ENCODE measurements around the gene SCO2. TPM values are rescaled to one million over a fixed set of nuclear protein-coding genes. Genes with fewer than 3 reads are reported as not detected.

The SCO2 gene
- polyA plus RNA-seq, 1 donor from 2014 or later: 9.6 TPM

GRCh38 chr22:50483106-50483505, 42.3 kb downstream of the SCO2 start:
- Histone ChIP-seq H3K9me2 (ENCODE audit: insufficient read depth, low read length) (no peaks in the 10 kb centered on the region), H3K27ac (ENCODE audit: low read length) (no peak overlapping the region), H3K9ac (ENCODE audit: low read length) (no peak overlapping the region), H3K36me3 (ENCODE audit: insufficient read depth, low read length) (no peaks in the 10 kb centered on the region), H3K4me3 (ENCODE audit: low read length) (no peak overlapping the region), H3K4me2 (ENCODE audit: low read length) (no peak overlapping the region), H4K20me1 (ENCODE audit: insufficient read depth) (no peaks in the 10 kb centered on the region), H2AFZ (ENCODE audit: low read depth, low read length) (no peak overlapping the region), H3K9me3 (ENCODE audit: low read length) (no peaks in the 10 kb centered on the region), H3F3A (ENCODE audit: insufficient read depth, low read length, poor library complexity, severe bottlenecking) (no peaks in the 10 kb centered on the region), H3K27me3 (ENCODE audit: insufficient read depth, low read depth, low read length) (peaks cover 32% of the 10 kb centered on the region), H3K79me2 (replicated peaks; ENCODE audit: insufficient read depth, low read length) (no peaks in the 10 kb centered on the region)
- no peak for TF ChIP-seq EZH2 (IDR thresholded peaks at IDR 0.05; ENCODE audit: borderline replicate concordance, insufficient read depth, low read length, poor library complexity, severe bottlenecking)
- TF ChIP-seq EP300 (conservative IDR thresholded peaks at IDR 0.05; ENCODE audit: poor library complexity, severe bottlenecking): no peak
- no peak for TF ChIP-seq RAD21 (conservative IDR thresholded peaks at IDR 0.05)
- no peak for TF ChIP-seq SMC3 (conservative IDR thresholded peaks at IDR 0.05; ENCODE audit: poor library complexity)
- no peak for TF ChIP-seq TAF1 (IDR thresholded peaks at IDR 0.05; ENCODE audit: low read depth)
- TF ChIP-seq POLR2AphosphoS5 (IDR thresholded peaks at IDR 0.05): no peak
- TF ChIP-seq REST (IDR thresholded peaks at IDR 0.05; ENCODE audit: borderline replicate concordance): no peak
- TF ChIP-seq CTCF (IDR thresholded peaks at IDR 0.05; ENCODE audit: poor library complexity, severe bottlenecking): no peak
- no peak for TF ChIP-seq MXI1 (conservative IDR thresholded peaks at IDR 0.05; ENCODE audit: poor library complexity, severe bottlenecking)

- H3K9me3 ChIP-seq (ENCODE audit: low read length): no peaks in the 10 kb centered on the region
- no peaks in the 10 kb centered on the region for H4K20me1 ChIP-seq (ENCODE audit: insufficient read depth)
- no peak overlapping the region for H3K4me3 ChIP-seq (ENCODE audit: low read length)
- peaks cover 32% of the 10 kb centered on the region for H3K27me3 ChIP-seq (ENCODE audit: insufficient read depth, low read depth, low read length)
- no peak overlapping the region for H2AFZ ChIP-seq (ENCODE audit: low read depth, low read length)
- H3K79me2 ChIP-seq (replicated peaks; ENCODE audit: insufficient read depth, low read length): no peaks in the 10 kb centered on the region
- H3K9me2 ChIP-seq (ENCODE audit: insufficient read depth, low read length): no peaks in the 10 kb centered on the region
- no peaks in the 10 kb centered on the region for H3K36me3 ChIP-seq (ENCODE audit: insufficient read depth, low read length)
- H3K9ac ChIP-seq (ENCODE audit: low read length): no peak overlapping the region
- H3K27ac ChIP-seq (ENCODE audit: low read length): no peak overlapping the region
- no peaks in the 10 kb centered on the region for H3F3A ChIP-seq (ENCODE audit: insufficient read depth, low read length, poor library complexity, severe bottlenecking)
- no peak for TF ChIP-seq TAF1 (IDR thresholded peaks at IDR 0.05; ENCODE audit: low read depth)
- TF ChIP-seq MXI1 (conservative IDR thresholded peaks at IDR 0.05; ENCODE audit: poor library complexity, severe bottlenecking): no peak
- no peak for TF ChIP-seq REST (IDR thresholded peaks at IDR 0.05; ENCODE audit: borderline replicate concordance)
- no peak for TF ChIP-seq EP300 (conservative IDR thresholded peaks at IDR 0.05; ENCODE audit: poor library complexity, severe bottlenecking)
- TF ChIP-seq SMC3 (conservative IDR thresholded peaks at IDR 0.05; ENCODE audit: poor library complexity): no peak
- no peak for TF ChIP-seq EZH2 (IDR thresholded peaks at IDR 0.05; ENCODE audit: borderline replicate concordance, insufficient read depth, low read length, poor library complexity, severe bottlenecking)
- TF ChIP-seq POLR2AphosphoS5 (IDR thresholded peaks at IDR 0.05): no peak
- no peak for TF ChIP-seq CTCF (IDR thresholded peaks at IDR 0.05; ENCODE audit: poor library complexity, severe bottlenecking)
- TF ChIP-seq RAD21 (conservative IDR thresholded peaks at IDR 0.05): no peak
- no peak overlapping the region for H3K4me2 ChIP-seq (ENCODE audit: low read length)
Observed at GRCh38 chr22:50482107-50483074, 43.0 kb downstream of the SCO2 start.

Data from neural cell (in vitro differentiated cells).